ENCODE results near the gene POLR2E.
"Not testable (repeated sequence)": the region's sequence is repeated elsewhere in the genome, so short reads cannot be mapped to it uniquely, and the experiment has no call there.

Gene POLR2E

GRCh38 chr19:1094978-1095701, at the start of gene POLR2E:
POLR2E (minus strand) TSS chr19:1095375; CDS start chr19:1095315, 60 bp downstream.
- DNase-seq: peak; percentile 96

GRCh38 chr19:1144741-1145140, 49.6 kb upstream of the POLR2E start:
- no peak for DNase-seq

- DNase-seq: no peak
These were observed 48.7 kb upstream of the POLR2E start for GRCh38 chr19:1143828-1144399.

GRCh38 chr19:1141944-1142343, 46.8 kb upstream of the POLR2E start:
- DNase-seq: no peak

DNA sequence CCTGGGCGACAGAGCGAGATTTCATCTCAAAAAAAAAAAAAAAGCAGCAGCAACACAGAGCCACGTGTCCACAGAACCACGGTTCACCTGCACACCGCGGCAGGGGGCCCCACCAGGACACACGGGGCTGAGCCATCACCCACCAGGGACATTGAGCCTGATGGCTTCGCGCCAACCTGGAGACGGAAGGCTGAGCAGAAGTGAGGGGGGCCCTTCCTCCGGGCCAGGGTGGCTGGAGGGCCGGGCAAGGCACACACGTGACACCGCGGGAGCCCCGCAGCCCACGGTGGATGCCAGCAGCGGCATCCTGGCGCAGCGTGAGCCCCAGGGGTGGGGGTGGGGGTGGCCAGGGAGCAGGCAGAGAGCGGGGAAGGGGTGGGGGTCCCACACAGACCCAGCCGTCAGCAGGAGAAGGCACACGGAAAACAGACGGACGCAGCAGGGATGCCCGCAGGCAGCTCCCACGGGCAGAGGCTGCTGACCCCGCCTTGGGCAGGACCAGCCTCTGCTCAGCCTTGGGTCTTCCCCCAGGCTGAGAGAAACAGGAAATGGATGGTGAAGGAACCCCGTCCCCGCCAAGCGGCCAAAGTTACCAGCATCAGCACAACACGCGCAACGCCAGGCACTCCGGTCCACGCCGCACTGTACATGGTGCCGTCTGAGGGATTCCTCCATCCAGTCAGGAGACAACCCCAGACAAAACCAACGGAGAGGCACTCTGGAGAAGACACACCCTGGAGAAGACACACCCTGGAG, 45.3 kb upstream of the POLR2E start:
- DNase-seq: no peak

DNA sequence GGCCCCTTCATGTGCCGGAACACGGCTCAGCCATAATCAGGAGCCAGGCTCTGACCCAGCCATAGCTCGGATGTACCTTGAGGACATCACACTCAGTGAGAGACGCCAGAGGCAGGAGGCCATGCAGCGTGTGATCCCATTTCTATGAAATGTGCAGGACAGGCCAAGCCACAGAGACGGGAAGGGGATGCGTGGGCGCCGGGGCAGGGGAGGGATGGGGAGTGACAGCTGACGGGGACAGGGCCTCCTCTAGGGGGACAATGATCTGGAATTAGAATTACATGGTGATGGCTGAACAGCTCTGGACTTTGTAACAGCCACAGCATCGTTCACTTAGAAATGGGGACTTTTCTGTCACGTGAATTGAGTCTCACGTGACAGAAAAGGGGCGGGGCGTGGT, 44.0 kb upstream of the POLR2E start:
- no peak for DNase-seq

DNA sequence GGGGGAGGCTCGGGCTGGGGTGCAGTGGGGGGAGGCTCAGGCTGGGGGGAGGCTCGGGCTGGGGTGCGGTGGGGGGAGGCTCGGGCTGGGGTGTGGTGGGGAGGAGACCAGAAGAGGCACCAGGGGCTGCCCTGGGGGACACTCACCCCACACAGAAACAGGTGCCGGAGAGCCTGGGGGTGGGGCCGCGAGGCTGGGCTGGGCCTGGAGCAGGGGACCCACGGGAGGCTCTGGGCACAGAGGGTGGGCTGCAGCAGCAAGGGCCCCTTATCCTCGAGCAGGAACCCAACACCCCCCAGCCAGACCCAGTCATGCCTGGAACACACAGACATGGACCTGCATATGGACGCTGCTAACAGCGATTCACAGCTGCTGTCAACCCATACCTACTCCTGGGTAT, 42.9 kb upstream of the POLR2E start:
- DNase-seq: no peak

- no peak for DNase-seq
These were observed 41.6 kb upstream of the POLR2E start for GRCh38 chr19:1136621-1137317.

DNA sequence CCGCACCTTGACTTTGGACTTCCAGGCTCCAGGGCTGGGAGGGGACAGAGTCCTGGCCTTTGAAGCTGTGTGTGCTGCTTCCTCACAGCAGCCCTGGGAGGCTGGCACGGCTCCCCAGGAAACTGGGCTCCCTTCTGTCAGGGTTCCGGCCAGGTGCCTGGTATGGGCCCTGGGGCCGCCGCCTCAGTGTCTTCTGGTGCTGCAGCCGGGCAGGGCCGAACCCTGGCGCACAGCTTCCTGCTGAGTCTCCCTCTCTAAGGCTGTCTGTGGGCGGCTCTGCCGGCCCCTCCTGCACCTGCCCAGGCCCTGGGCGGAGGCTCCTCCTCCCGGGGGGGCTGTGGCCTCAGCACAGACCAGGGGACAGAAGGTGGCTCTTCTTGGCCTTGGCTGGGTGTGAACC, 41.0 kb upstream of the POLR2E start:
- DNase-seq: no peak

DNA sequence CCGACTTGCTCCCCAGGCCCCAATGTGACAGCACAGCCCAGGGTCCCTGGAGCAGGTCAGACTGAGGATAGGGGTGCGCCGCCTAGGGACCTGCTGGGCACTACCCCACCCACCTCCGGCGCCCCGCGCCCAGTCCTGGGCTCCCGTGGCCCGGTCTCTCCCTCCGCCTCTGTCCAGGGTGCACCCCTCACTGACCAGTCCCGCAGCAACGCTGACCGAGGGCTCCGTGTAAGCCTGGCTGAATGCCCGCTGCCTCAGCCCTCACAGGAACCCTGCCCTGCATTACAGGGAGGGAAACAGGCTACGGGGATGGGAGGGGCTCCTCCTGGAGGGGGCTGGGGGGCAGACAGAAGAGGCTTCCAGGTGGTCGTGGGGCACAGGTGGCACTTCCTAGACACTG, 40.3 kb upstream of the POLR2E start:
- DNase-seq: no peak

GRCh38 chr19:1134431-1134830, 39.3 kb upstream of the POLR2E start:
- no peak for DNase-seq

GRCh38 chr19:1133471-1133929, 38.3 kb upstream of the POLR2E start:
- DNase-seq: peak; percentile 2

DNA sequence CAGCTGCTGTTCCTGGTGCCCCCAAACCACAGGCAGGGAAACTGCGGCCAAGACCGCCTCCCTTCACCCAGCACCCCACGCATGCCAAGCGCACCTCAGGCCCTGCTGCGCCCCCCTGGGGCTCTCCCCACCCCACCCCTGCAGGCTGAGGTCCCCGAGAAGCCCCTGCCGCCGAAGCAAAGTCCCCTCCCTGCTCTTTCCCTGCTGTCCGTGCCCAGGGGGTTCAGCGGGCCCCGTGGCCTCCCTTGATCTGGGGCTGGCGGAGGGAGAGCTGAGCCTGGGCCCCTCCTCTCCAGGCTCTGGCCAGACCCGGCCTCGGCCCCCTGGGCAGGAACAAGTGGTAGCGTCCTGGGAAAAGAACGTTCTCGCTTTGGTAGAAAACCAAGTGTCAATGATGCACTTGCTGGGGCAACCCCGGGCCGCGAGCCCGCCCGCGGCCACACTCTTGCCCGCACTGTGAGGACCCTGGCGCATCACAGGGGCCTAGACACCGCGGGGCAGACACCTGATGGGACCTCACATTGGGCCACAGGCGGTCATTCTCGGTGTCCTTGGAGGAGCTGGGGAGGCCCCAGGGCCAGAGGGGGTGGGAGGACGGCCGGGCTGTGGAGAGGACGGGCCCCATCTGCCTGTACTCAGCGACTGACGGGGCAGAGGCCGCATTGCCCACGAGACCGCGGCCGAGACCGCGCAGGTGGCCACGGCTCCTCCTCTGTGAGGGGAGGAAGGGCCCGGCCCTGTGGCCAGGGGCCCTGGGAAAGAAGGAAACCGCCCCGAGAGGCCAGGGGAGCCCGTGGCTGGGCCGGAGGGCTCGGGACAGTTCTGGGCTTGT, 37.6 kb upstream of the POLR2E start:
- DNase-seq: no peak

- peak; percentile 76 for DNase-seq
These were observed 36.8 kb upstream of the POLR2E start for GRCh38 chr19:1131718-1132551.

GRCh38 chr19:1130771-1131717, 35.9 kb upstream of the POLR2E start:
- DNase-seq: no peak

DNA sequence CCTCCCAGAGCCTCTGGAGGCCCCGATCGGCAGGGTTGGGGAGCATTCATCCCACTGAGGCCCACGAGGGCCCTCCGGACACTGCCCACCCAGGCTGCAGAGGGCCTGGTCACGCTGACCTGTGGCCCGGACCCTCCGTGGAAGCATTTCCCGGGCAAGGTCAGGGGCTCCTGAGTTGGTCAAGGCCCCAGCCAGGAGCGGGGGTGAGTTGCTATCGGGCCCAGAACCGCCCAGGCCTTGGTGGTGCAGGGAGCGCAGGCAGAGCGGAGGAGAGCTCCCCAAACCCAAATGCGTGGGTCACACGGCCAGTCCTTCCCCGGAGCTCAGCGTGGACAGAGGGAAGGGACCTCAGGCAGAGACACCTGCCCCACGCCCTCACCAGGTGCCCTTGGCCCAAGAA, 34.4 kb upstream of the POLR2E start:
- DNase-seq: no peak

DNA sequence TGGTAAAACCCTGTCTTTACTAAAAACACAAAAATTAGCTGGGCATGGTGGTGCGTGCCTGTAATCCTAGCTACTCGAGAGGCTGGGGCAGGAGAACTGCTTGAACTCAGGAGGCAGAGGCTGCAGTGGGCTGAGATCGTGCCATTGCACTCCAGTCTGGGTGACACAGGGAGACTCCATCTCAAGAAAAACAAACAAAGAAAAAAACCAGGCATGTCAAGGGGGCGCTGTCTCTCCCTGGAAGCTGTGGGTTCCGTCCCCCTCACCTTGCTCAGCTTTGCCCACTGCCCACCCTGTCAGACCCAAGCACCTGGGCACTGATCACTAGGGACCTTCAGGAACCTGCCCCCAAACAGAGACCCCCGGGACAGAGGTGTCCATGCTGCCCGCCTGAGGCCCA, 33.9 kb upstream of the POLR2E start:
- not testable (repeated sequence) for DNase-seq

GRCh38 chr19:1128106-1128505, 32.9 kb upstream of the POLR2E start:
- no peak for DNase-seq

DNA sequence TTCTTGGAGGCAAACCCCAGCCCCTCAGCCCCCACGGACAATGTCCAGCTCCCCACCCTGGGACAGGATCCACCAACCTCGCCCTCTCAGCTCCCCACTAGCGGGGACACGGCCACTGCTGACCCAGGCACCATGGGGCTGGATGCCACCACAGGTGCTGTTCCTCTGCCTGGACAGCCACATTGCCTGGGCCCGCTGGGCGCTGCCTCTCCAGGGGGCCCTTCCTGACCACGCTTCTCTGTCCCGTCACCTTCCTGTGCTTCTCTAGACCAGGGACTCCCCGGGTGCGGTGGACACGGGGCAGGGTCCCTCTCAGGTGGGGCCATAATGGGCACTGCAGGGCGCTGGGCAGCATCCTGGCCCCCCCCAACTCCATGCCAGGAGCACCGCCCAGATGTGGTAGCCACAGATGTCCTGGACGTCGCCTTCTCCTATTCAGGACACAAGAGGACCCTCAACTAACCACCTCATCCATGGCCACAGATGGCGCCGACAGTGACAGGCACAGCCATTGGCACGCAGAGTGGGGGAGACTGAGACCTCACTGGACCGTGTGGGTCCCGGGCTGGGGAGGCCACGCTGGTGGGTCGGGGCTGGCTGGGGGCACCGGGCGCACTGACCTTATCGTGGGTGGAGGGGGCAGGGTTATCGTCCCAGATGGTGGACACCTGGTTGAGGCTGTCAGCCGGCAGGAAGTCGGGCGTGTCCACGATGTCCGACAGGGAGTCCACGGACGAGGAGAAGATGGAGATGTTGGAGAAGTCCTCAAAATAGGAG, 32.0 kb upstream of the POLR2E start:
- DNase-seq: no peak

All from OCI-M1 (cell line).